ENCODE results near the gene GID8. TPM values are rescaled to one million over a fixed set of nuclear protein-coding genes. Genes with fewer than 3 reads are reported as not detected.

GID8 gene
- total and polyA plus RNA-seq, 2 of the 13 experiments (the other 11 are each of a cell fraction or from before 2014, with no cell fraction given) = 39.6 to 59.8 TPM

DNA sequence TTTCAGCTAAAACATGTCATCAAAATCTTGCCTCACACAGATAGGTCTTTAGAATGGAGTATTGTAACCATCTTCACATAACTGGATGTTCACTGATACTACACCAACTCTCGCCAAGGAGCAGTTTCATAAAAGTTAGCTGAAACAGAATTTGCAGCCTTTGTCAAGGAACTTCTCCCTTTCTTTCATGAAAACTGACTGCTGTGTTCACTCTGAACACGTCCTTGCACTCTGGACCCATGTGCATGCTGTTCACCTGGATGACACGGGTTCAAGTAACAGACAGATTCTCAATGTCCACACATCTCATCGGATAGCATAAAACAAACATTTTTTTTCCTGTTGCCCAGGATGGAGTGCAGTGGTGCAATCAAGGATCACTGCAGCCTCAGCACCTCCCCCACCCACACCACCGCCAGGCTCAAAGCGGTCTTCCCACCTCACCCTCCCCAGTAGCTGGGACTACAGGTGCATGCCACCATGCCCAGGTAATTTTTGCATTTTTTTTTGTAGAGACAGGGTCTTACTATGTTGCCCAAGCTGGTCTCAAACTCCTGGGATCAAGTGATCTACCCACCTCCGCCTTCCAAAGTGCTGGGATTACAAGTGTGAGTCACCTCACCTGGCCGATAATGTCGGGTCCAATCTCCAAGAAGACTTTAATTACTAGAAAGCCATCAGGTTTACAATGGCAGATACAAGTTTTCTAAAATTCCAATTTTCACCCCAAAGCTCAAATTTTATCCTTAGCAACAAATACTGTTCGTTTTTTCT lies 21.1 kb upstream of the GID8 start (continued):
- TF ChIP-seq ZNF142 (CRISPR knock-in tag; IDR thresholded peaks at IDR 0.05) (no peak), ZNF34 (CRISPR knock-in tag; IDR thresholded peaks at IDR 0.05; ENCODE audit: borderline replicate concordance) (peak; percentile 81; the same call in 1 of the 2 replicates), ZNF747 (CRISPR knock-in tag; IDR thresholded peaks at IDR 0.05; ENCODE audit: borderline replicate concordance) (peak; percentile 98), ZNF83 (CRISPR knock-in tag; IDR thresholded peaks at IDR 0.05; ENCODE audit: borderline replicate concordance) (peak; percentile 39; the same call in 1 of the 2 replicates), ARHGAP35 (CRISPR knock-in tag; IDR thresholded peaks at IDR 0.05; ENCODE audit: borderline replicate concordance) (no peak), HHEX (CRISPR knock-in tag; IDR thresholded peaks at IDR 0.05) (peak; percentile 38), ZNF17 (CRISPR knock-in tag; IDR thresholded peaks at IDR 0.05) (no peak), DMAP1 (CRISPR knock-in tag; IDR thresholded peaks at IDR 0.05) (peak; percentile 90), FOXK1 (CRISPR knock-in tag; IDR thresholded peaks at IDR 0.05; ENCODE audit: borderline replicate concordance, low read depth) (peak; percentile 93), ATF6 (CRISPR knock-in tag; conservative IDR thresholded peaks at IDR 0.05) (peak; percentile 86; the same call in 1 of the 2 replicates), ZNF563 (CRISPR knock-in tag; IDR thresholded peaks at IDR 0.05) (peak; percentile 83)
- TF ChIP-seq, protein P1, sequence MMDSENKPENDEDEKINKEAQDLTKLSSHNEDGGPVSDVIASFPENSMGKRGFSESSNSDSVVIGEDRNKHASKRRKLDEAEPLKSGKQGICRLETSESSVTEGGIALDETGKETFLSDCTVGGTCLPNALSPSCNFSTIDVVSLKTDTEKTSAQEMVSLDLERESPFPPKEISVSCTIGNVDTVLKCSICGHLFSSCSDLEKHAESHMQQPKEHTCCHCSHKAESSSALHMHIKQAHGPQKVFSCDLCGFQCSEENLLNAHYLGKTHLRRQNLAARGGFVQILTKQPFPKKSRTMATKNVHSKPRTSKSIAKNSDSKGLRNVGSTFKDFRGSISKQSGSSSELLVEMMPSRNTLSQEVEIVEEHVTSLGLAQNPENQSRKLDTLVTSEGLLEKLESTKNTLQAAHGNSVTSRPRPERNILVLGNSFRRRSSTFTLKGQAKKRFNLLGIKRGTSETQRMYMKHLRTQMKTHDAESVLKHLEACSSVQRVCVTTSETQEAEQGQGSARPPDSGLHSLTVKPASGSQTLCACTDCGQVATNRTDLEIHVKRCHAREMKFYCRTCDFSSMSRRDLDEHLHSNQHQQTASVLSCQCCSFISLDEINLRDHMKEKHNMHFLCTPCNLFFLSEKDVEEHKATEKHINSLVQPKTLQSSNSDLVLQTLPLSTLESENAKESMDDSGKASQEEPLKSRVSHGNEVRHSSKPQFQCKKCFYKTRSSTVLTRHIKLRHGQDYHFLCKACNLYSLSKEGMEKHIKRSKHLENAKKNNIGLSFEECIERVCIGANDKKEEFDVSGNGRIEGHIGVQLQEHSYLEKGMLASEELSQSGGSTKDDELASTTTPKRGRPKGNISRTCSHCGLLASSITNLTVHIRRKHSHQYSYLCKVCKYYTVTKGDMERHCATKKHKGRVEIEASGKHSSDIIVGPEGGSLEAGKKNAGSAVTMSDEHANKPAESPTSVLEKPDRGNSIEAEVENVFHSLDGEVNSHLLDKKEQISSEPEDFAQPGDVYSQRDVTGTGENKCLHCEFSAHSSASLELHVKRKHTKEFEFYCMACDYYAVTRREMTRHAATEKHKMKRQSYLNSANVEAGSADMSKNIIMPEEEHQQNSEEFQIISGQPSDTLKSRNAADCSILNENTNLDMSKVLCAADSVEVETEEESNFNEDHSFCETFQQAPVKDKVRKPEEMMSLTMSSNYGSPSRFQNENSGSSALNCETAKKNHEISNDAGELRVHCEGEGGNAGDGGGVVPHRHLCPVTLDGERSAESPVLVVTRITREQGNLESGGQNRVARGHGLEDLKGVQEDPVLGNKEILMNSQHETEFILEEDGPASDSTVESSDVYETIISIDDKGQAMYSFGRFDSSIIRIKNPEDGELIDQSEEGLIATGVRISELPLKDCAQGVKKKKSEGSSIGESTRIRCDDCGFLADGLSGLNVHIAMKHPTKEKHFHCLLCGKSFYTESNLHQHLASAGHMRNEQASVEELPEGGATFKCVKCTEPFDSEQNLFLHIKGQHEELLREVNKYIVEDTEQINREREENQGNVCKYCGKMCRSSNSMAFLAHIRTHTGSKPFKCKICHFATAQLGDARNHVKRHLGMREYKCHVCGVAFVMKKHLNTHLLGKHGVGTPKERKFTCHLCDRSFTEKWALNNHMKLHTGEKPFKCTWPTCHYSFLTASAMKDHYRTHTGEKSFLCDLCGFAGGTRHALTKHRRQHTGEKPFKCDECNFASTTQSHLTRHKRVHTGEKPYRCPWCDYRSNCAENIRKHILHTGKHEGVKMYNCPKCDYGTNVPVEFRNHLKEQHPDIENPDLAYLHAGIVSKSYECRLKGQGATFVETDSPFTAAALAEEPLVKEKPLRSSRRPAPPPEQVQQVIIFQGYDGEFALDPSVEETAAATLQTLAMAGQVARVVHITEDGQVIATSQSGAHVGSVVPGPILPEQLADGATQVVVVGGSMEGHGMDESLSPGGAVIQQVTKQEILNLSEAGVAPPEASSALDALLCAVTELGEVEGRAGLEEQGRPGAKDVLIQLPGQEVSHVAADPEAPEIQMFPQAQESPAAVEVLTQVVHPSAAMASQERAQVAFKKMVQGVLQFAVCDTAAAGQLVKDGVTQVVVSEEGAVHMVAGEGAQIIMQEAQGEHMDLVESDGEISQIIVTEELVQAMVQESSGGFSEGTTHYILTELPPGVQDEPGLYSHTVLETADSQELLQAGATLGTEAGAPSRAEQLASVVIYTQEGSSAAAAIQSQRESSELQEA (CRISPR knock-in tag; IDR thresholded peaks at IDR 0.05; ENCODE audit: not compliant biosample characterization) = peak; percentile 66
